PC-3 (cell line): ENCODE results near the gene PPIP5K1.

Experiments
- EZH2 ChIP-seq: fragments of 300-600 bp; sonication (generic); IDR thresholded peaks from one replicate; pipeline ENCODE4 v1.6.1; 2017; ENCODE audit warnings: antibody characterized with exemption, mild to moderate bottlenecking, low read length; ENCODE audit not compliant: unreplicated experiment
- EZH2phosphoT487 ChIP-seq: fragments of 300-600 bp; sonication (generic); IDR thresholded peaks from 2 replicates; pipeline ENCODE4 v1.6.1; 2018; ENCODE audit warnings: mild to moderate bottlenecking, antibody characterized with exemption, low read length, borderline replicate concordance
- TF ChIP-seq, protein P1 (sequence below): fragments of 300-600 bp; sonication (generic); conservative IDR thresholded peaks from 2 replicates; pipeline ENCODE4 v1.5.1; 2017; ENCODE audit warnings: antibody characterized with exemption, low read depth, mild to moderate bottlenecking, low read length

DNA sequence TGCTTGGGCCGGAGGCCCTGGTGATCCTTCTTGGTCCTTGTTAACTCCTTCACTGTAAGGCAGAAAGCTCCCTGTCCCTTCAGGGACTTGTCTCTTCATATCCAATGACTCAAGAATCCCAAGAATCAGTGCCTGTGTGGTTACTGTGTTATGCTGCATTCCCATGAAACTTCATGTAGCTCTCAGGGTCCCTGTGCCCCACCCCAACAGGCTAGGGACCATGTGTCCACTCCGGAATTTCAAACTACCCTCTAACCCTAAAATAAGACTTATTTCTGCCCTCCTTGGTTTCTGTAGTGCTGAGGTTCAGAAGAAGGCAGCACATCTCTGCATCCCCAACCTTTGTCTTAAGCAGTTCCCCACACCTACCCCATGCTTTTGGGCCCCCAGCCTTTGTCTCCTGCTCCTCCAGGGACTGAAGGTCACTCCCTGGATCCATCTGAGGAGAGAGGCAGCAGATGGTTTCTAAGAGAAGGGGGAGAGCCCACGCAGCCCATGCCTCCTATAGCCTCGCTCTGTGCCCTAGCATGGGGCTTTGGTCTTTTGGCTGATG lies 73.1 kb downstream of the PPIP5K1 start:
- TF ChIP-seq, protein P1, sequence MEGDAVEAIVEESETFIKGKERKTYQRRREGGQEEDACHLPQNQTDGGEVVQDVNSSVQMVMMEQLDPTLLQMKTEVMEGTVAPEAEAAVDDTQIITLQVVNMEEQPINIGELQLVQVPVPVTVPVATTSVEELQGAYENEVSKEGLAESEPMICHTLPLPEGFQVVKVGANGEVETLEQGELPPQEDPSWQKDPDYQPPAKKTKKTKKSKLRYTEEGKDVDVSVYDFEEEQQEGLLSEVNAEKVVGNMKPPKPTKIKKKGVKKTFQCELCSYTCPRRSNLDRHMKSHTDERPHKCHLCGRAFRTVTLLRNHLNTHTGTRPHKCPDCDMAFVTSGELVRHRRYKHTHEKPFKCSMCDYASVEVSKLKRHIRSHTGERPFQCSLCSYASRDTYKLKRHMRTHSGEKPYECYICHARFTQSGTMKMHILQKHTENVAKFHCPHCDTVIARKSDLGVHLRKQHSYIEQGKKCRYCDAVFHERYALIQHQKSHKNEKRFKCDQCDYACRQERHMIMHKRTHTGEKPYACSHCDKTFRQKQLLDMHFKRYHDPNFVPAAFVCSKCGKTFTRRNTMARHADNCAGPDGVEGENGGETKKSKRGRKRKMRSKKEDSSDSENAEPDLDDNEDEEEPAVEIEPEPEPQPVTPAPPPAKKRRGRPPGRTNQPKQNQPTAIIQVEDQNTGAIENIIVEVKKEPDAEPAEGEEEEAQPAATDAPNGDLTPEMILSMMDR = no peak
- TF ChIP-seq EZH2phosphoT487 (no peak), EZH2 (no peak)
